ENCODE results near the gene GPR161. TPM values are rescaled to one million over a fixed set of nuclear protein-coding genes. Genes with fewer than 3 reads are reported as not detected.

Gene GPR161
- total RNA-seq, 1 donor from 2014 or later, result 0.51 TPM

DNA sequence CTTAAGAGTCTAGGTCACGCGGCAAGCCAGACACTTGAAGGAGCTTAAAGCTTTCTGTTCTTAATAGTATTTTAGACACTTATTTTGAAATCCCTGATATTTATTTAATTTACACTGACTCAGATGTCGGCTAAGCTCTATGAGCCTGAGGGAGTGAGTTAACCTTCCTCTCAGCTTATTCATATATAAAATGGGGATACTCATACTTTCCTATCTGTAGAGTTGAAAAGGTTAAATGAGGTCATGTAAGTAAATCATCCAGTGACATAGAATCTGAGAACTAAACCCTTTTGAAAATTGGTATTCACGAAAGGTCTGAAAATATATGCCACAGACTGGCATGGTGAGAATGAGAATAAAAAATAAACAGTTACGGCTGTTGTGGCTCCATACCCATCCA lies 1.4 kb upstream of the GPR161 start:
- Mint-ChIP-seq H3K36me3 (ENCODE audit: low read depth) (peaks cover 4% of the 10 kb centered on the region), H3K4me1 (peaks cover 15% of the 10 kb centered on the region), H3K27me3 (peaks cover 53% of the 10 kb centered on the region), H3K27ac (no peak overlapping the region), H3K4me3 (no peak overlapping the region), H3K9me3 (no peaks in the 10 kb centered on the region)
- DNase-seq, result no peak
- intact Hi-C loops (cut with micrococcal nuclease), result loop anchor here (5.0 kb wide), 1 partner anchor 89 kb away; the partner anchor contains the start of gene SFT2D2

DNA sequence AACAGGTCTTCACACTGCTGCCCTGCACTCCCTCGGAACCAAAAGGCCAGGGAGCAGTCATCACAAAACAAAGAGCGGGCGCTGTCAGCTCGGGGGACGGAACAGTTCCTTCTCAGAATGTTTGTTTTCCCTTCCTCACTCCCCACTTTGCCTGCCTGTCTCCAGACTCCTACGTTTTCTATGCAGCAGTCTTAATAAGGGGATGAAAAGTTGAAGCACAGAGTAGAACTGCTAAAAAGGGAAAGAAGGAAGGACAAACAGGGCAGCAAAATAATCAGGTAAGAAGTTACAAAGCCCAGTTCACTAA lies 738 bp upstream of the GPR161 start:
- no peaks in the 10 kb centered on the region for H3K9me3 Mint-ChIP-seq
- peaks cover 15% of the 10 kb centered on the region for H3K4me1 Mint-ChIP-seq
- peaks cover 4% of the 10 kb centered on the region for H3K36me3 Mint-ChIP-seq (ENCODE audit: low read depth)
- peaks cover 59% of the 10 kb centered on the region for H3K27me3 Mint-ChIP-seq
- intact Hi-C loops (cut with micrococcal nuclease), result loop anchor here (5.0 kb wide), 1 partner anchor 90 kb away; the partner anchor contains the start of gene SFT2D2
- peak overlapping the region; percentile 91 for H3K4me3 Mint-ChIP-seq
- H3K27ac Mint-ChIP-seq, result peak overlapping the region; percentile 51
- no peak for DNase-seq

- H3K27me3 Mint-ChIP-seq, result peaks cover 60% of the 10 kb centered on the region
- peaks cover 15% of the 10 kb centered on the region for H3K4me1 Mint-ChIP-seq
- H3K27ac Mint-ChIP-seq, result no peak overlapping the region
- DNase-seq, result peak; percentile 68
- intact Hi-C loops (cut with micrococcal nuclease), result loop anchor here (5.0 kb wide), 1 partner anchor 91 kb away; the partner anchor contains the start of gene SFT2D2
- H3K9me3 Mint-ChIP-seq, result no peaks in the 10 kb centered on the region
- H3K36me3 Mint-ChIP-seq (ENCODE audit: low read depth), result peaks cover 4% of the 10 kb centered on the region
- peak overlapping the region; percentile 91 for H3K4me3 Mint-ChIP-seq
Observed at GRCh38 chr1:168135921-168136708, 615 bp downstream of the GPR161 start.

GRCh38 chr1:168135116-168135920 lies 1.4 kb downstream of the GPR161 start:
- H3K27ac Mint-ChIP-seq, result no peak overlapping the region
- H3K27me3 Mint-ChIP-seq, result peaks cover 62% of the 10 kb centered on the region
- no peak for DNase-seq

GRCh38 chr1:168134642-168135041 lies 2.1 kb downstream of the GPR161 start:
- intact Hi-C loops (cut with micrococcal nuclease), result loop anchor here (5.0 kb wide), 1 partner anchor 93 kb away; the partner anchor contains the start of gene SFT2D2
- Mint-ChIP-seq H3K27me3 (peaks cover 61% of the 10 kb centered on the region), H3K4me1 (peaks cover 15% of the 10 kb centered on the region), H3K27ac (no peak overlapping the region), H3K4me3 (no peak overlapping the region), H3K9me3 (no peaks in the 10 kb centered on the region), H3K36me3 (ENCODE audit: low read depth) (peaks cover 4% of the 10 kb centered on the region)
- no peak for DNase-seq

More at GRCh38 chr1:168135116-168135920, 1.4 kb downstream of the GPR161 start:
- intact Hi-C loops (cut with micrococcal nuclease), result loop anchor here (5.0 kb wide), 1 partner anchor 92 kb away; the partner anchor contains the start of gene SFT2D2
- peaks cover 4% of the 10 kb centered on the region for H3K36me3 Mint-ChIP-seq (ENCODE audit: low read depth)
- no peaks in the 10 kb centered on the region for H3K9me3 Mint-ChIP-seq
- H3K4me3 Mint-ChIP-seq, result peak overlapping the region; percentile 91
- peaks cover 15% of the 10 kb centered on the region for H3K4me1 Mint-ChIP-seq

DNA sequence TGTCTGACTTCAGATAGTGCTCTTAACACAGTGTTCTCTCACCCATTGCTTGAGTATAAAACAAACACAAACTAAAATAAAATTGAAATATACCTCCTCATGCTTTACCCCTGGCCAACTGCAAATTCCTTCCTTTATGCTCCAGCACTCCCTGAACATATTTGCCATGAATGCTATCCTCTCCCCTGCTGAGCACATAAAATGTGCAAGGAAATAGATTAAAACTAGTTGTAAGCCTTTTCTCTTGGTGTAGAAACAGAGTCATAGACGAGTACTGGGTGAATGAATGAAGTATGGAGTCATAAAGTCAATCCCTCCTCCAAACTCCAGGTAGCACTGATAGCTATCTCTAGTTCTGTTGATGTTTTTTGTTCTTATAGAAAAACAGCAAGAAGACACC lies 2.6 kb downstream of the GPR161 start:
- peaks cover 15% of the 10 kb centered on the region for H3K4me1 Mint-ChIP-seq
- H3K27me3 Mint-ChIP-seq, result peaks cover 59% of the 10 kb centered on the region
- H3K4me3 Mint-ChIP-seq, result no peak overlapping the region
- no peak for DNase-seq
- no peak overlapping the region for H3K27ac Mint-ChIP-seq
- H3K9me3 Mint-ChIP-seq, result no peaks in the 10 kb centered on the region
- intact Hi-C loops (cut with micrococcal nuclease), result no loop called here
- H3K36me3 Mint-ChIP-seq (ENCODE audit: low read depth), result peaks cover 4% of the 10 kb centered on the region

- intact Hi-C loops (cut with micrococcal nuclease), result no loop called here
- Mint-ChIP-seq H3K27ac (no peak overlapping the region), H3K36me3 (ENCODE audit: low read depth) (no peaks in the 10 kb centered on the region), H3K4me1 (no peaks in the 10 kb centered on the region), H3K9me3 (peaks cover 4% of the 10 kb centered on the region), H3K27me3 (peaks cover 41% of the 10 kb centered on the region), H3K4me3 (no peak overlapping the region)
- DNase-seq, result no peak
Observed at GRCh38 chr1:168129933-168130332, 6.8 kb downstream of the GPR161 start.

- Mint-ChIP-seq H3K4me3 (no peak overlapping the region), H3K27me3 (peaks cover 31% of the 10 kb centered on the region), H3K27ac (no peak overlapping the region), H3K4me1 (no peaks in the 10 kb centered on the region), H3K9me3 (peaks cover 4% of the 10 kb centered on the region), H3K36me3 (ENCODE audit: low read depth) (no peaks in the 10 kb centered on the region)
- intact Hi-C loops (cut with micrococcal nuclease), result no loop called here
- no peak for DNase-seq
Observed at GRCh38 chr1:168127503-168127902, 9.2 kb downstream of the GPR161 start.

DNA sequence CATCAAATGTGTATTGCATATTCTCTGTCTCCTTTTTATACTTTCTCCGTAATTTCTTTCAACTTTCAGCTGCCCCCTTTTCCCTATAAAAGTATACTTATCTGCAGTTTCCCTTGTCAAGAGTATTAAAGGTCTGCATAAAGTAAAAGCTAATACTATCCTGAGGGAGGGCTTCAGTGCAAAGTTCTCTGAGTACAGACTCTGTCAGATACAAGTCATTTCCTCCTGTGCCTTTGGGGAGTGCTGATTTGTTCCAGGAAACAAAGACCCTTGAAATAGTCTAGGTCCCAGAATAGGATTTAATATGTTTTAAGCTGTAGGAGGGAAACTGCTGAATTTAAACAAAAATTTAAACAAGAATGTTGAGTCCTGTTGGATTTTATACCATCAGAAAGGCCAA lies 11.7 kb downstream of the GPR161 start:
- DNase-seq, result no peak

DNA sequence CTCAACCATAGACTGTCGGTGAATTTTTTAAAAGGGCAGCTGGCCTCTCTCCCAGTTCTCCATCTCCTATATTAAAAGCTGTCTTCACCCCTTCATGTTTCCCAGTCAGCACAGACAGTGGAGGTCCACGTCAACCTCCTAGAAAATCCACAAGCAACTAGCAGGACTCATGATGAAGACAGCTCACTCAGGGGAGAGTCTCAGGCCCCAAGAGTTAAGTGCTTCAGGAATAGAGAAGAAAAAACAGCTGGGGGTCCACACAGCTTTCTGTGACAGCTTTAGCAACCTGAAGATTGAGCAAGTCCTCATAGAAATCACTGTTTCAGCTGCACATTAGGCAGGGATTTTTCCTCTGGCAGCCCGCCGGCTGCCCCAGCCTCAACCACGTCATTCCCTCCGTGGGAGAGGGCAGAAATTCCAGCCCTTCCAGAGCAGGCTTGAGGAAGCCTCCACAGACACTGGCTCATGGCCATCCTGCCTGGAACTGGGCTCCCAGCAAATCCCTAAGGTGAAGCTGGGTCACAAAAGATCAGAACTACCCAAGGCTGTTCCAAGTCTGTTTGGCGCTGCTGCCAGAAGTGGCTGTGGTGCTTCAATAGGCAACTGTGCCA lies 15.2 kb downstream of the GPR161 start:
- no peaks in the 10 kb centered on the region for H3K36me3 Mint-ChIP-seq (ENCODE audit: low read depth)
- H3K27me3 Mint-ChIP-seq, result peaks cover 28% of the 10 kb centered on the region
- no peak for DNase-seq
- no peaks in the 10 kb centered on the region for H3K9me3 Mint-ChIP-seq
- H3K27ac Mint-ChIP-seq, result no peak overlapping the region
- H3K4me3 Mint-ChIP-seq, result no peak overlapping the region
- intact Hi-C loops (cut with micrococcal nuclease), result no loop called here
- H3K4me1 Mint-ChIP-seq, result no peaks in the 10 kb centered on the region

More for the DNA sequence above, 11.7 kb downstream of the GPR161 start:
- intact Hi-C loops (cut with micrococcal nuclease), result no loop called here
- H3K27ac Mint-ChIP-seq, result no peak overlapping the region
- H3K4me1 Mint-ChIP-seq, result no peaks in the 10 kb centered on the region
- no peak overlapping the region for H3K4me3 Mint-ChIP-seq
- H3K9me3 Mint-ChIP-seq, result peaks cover 4% of the 10 kb centered on the region
- H3K27me3 Mint-ChIP-seq, result peaks cover 27% of the 10 kb centered on the region
- no peaks in the 10 kb centered on the region for H3K36me3 Mint-ChIP-seq (ENCODE audit: low read depth)

DNA sequence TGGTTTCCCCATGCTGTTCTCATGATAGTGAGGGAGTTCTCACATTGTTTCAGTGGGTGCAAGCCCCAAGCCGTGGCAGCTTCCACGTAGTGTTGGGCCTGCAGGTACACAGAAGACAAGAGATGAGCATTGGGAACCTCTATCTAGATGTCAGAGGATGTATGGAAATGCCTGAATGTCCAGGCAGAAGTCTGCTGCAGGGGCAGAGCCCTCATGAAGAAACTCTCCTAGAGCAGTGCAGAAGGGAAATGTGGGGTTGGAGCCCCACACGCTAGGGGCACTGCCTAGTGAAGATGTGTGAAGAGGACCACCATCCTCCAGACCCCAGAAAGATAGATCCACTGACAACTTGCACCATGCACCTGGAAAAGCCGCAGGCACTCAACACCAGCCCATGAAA lies 17.0 kb downstream of the GPR161 start:
- intact Hi-C loops (cut with micrococcal nuclease), result no loop called here
- no peak for DNase-seq
- H3K4me3 Mint-ChIP-seq, result no peak overlapping the region
- no peaks in the 10 kb centered on the region for H3K4me1 Mint-ChIP-seq
- peaks cover 25% of the 10 kb centered on the region for H3K27me3 Mint-ChIP-seq
- no peak overlapping the region for H3K27ac Mint-ChIP-seq
- H3K9me3 Mint-ChIP-seq, result no peaks in the 10 kb centered on the region
- H3K36me3 Mint-ChIP-seq (ENCODE audit: low read depth), result no peaks in the 10 kb centered on the region

- no peak for DNase-seq
- Mint-ChIP-seq H3K4me1 (no peaks in the 10 kb centered on the region), H3K36me3 (ENCODE audit: low read depth) (no peaks in the 10 kb centered on the region), H3K27me3 (peaks cover 14% of the 10 kb centered on the region), H3K9me3 (no peaks in the 10 kb centered on the region), H3K4me3 (no peak overlapping the region), H3K27ac (no peak overlapping the region)
- intact Hi-C loops (cut with micrococcal nuclease), result no loop called here
Observed at GRCh38 chr1:168116327-168116799, 20.4 kb downstream of the GPR161 start.

DNA sequence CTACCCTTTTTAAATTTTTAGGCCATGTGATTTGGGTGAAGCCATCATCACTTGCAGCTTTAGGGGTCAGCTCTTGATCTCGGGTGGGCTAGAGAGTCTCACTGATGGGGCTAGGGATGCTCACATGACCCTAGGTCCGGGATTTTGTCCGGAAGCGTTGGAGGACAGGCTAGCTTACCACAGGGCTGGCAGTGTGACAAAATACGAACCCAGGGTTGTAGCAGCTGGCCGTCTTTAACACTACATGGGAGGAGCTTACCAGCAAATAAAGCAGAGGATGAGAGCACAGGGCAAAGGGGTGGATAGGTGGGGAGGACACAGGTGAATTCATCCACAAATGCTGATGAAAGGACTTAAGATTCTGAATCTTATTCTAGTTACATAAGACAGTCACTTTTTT lies 21.9 kb downstream of the GPR161 start:
- Mint-ChIP-seq H3K4me3 (no peak overlapping the region), H3K4me1 (no peaks in the 10 kb centered on the region), H3K27me3 (peaks cover 12% of the 10 kb centered on the region), H3K27ac (no peak overlapping the region), H3K36me3 (ENCODE audit: low read depth) (no peaks in the 10 kb centered on the region), H3K9me3 (no peaks in the 10 kb centered on the region)
- intact Hi-C loops (cut with micrococcal nuclease), result no loop called here
- no peak for DNase-seq

Measured in activated CD4-positive, alpha-beta T cell treated with anti-CD3 and anti-CD28 coated beads, Interleukin-2, amount 10 ng/mL, durations not matched to agents 24 days and 14 days (primary cell).